Rectal smooth muscle tissue (tissue), 1 donor: Measurements from ENCODE around the gene FBP2.

Experiments
- H3K27ac ChIP-seq: one replicate; pipeline ENCODE4 v1.7.0; 2013; ENCODE audit warnings: low read depth, low read length, inconsistent platforms
- H3K27me3 ChIP-seq: one replicate; pipeline ENCODE4 v1.7.0; 2013; ENCODE audit warnings: low read length; ENCODE audit not compliant: control insufficient read depth, insufficient read depth
- H3K36me3 ChIP-seq: one replicate; pipeline ENCODE4 v1.7.0; 2013; ENCODE audit warnings: low read length; ENCODE audit not compliant: control insufficient read depth, insufficient read depth
- H3K4me1 ChIP-seq: one replicate; pipeline ENCODE4 v1.7.0; 2013; ENCODE audit warnings: low read length; ENCODE audit not compliant: control insufficient read depth, insufficient read depth
- H3K4me3 ChIP-seq: one replicate; pipeline ENCODE4 v1.7.0; 2013; ENCODE audit warnings: low read length
- H3K9ac ChIP-seq: one replicate; pipeline ENCODE4 v1.7.0; 2013; ENCODE audit warnings: low read length

The FBP2 gene

DNA sequence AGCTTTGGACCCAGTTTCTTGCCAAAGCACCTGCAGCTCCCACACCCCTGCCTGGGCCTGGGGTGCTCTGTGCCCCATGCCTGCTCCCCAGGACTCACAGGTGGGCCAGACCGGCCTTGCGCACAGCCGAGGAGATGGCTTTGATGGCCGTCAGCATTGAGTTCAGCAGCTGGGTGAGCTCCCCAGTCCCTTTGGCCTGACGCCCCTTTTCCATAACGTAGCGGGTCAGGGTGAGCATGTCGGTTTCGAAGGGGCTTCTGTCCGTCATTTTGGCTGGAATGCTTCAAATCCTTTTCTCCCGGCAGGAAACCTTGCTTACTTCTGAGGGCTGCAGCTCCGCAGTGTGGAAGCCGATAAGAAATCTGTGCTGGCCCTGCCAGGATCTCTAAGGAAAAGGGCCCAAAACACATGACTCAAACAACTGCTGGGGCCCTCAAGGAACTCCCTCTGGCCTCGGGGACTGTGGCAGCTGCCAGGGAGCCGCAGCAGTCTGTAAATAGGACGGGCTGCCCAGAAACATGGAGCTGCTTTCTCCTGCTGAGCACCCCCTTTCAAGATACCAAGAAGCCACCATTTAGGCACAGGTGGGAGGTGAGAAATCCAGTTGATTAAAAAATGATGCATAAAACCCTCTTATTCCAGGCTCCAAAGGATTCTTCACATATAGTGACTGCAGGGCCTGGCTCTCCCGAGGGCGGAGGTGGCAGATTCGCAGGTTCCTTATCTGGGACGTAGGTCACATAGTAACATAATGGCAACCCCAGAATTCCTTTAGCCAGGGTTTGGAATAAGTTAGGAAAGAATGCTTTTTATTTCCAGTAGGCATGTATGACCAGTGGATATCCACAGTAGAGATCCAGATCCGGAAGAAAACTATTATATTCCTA lies at the start of gene FBP2:
Gene FBP2, minus strand, starts transcription at position 366 of the 887 bp plus-strand sequence. Its CDS starts 98 bp downstream, at position 268.
- Histone ChIP-seq H3K9ac (no peak within 1 kb of the TSS), H3K27ac (no peak within 1 kb of the TSS), H3K36me3 (no peaks in the 10 kb centered on the region), H3K4me1 (no peaks in the 10 kb centered on the region), H3K27me3 (no peaks in the 10 kb centered on the region), H3K4me3 (no peak within 1 kb of the TSS)

GRCh38 chr9:94643176-94643575 lies 49.6 kb upstream of the FBP2 start:
- Histone ChIP-seq H3K36me3 (no peaks in the 10 kb centered on the region), H3K27ac (no peak overlapping the region), H3K4me1 (no peaks in the 10 kb centered on the region), H3K4me3 (no peak overlapping the region), H3K9ac (no peak overlapping the region), H3K27me3 (no peaks in the 10 kb centered on the region)

DNA sequence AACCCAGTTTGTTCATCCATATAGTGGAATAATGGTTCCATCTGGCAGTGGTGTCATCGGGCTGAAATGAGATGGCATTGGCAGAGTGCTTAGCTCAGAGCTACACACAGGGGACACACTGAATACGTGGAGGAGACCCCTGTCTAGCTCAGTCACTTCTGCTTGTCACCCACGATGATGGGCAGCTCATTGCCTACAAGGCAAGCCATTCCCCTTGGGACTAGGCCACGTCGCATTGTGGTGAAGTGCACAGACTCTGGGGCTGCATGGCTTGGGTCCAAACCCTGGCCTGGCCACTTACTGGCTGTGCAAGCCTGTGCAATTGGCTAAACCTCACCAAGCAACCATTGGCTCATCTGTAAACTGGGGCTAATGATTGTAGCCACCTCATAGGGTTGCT lies 48.9 kb upstream of the FBP2 start:
- Histone ChIP-seq H3K36me3 (no peaks in the 10 kb centered on the region), H3K4me3 (no peak overlapping the region), H3K9ac (no peak overlapping the region), H3K4me1 (no peaks in the 10 kb centered on the region), H3K27me3 (no peaks in the 10 kb centered on the region), H3K27ac (no peak overlapping the region)

GRCh38 chr9:94639999-94640376 lies 46.4 kb upstream of the FBP2 start:
- no peaks in the 10 kb centered on the region for H3K36me3 ChIP-seq
- no peaks in the 10 kb centered on the region for H3K27me3 ChIP-seq
- no peak overlapping the region for H3K27ac ChIP-seq
- no peak overlapping the region for H3K9ac ChIP-seq
- H3K4me3 ChIP-seq, result peak overlapping the region; percentile 73
- H3K4me1 ChIP-seq, result no peaks in the 10 kb centered on the region

DNA sequence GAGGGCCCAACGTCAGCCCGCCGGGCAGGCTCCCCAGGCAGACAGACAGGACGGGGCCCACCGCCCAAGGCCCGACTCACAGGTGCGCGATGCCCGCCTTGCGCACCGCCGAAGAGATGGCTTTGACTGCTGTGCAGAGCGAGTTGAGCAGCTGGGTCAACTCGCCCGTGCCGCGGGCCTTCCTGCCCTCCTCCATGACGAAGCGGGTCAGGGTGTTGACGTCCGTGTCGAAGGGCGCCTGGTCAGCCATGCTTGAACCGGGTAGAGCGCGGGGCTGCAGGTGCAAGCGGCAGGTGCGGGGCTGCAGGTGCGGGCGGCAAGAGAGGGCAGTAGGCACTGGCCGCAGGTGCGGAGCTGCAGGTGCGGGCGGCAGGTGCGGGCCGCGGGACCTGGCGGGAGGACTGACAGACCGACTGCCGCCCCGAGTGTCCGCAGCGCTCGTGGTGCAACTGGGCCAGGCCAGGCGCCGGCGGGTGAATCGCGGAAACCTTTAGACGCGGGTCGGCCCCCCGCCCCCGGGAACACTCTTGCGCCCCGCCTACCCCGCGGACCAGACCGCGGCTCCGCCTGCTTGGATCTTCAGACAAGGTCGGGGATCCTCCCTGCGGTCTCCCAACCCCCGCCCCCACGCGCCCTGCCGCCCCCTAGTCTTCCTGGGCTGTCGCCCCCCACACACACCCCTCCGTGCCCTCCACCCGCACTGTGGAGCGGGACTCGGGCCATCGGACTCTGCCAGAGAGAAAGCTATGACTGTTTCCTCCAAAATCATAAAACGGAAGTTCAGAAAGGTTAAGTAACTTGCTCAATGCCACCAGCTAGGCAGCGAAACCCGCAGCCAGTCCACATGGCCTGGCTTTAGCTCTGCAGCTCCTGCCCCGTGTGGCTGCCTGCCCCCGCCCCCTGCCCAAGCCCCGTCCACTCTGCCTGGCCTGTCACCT lies 45.7 kb upstream of the FBP2 start, which contains the start of gene FBP1:
Gene FBP1, minus strand, starts transcription at position 458 of the 938 bp plus-strand sequence. Its CDS starts 208 bp downstream, at position 250.
- Histone ChIP-seq H3K27ac (no peak within 1 kb of the TSS), H3K4me3 (peak within 1 kb of the TSS; percentile 73), H3K9ac (peak within 1 kb of the TSS; percentile 3), H3K36me3 (no peaks in the 10 kb centered on the region), H3K4me1 (no peaks in the 10 kb centered on the region), H3K27me3 (no peaks in the 10 kb centered on the region)

- no peaks in the 10 kb centered on the region for H3K36me3 ChIP-seq
- H3K9ac ChIP-seq, result no peak overlapping the region
- H3K4me3 ChIP-seq, result peak overlapping the region; percentile 73
- H3K27ac ChIP-seq, result no peak overlapping the region
- H3K4me1 ChIP-seq, result no peaks in the 10 kb centered on the region
- no peaks in the 10 kb centered on the region for H3K27me3 ChIP-seq
These were observed 44.9 kb upstream of the FBP2 start for GRCh38 chr9:94638335-94639060.

DNA sequence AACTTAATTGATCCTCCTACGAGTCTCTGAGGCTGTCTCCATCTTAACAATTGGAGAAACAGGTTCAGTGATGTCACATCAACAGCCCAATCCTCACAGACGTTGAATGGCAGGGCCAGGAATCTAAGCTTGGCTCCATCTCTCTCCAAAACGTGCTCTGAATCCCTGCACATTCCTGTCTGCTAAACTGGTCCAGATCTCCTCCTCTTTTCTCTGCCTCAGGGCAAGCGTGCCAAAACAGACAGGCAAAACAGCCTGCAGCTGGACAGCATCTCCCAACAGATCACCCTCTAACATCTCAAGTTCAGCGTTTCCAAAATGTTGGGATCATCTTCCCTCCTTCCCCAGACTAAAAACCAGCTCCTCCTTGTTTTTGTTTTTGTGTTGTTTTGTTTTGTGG lies 39.1 kb upstream of the FBP2 start:
- no peak overlapping the region for H3K4me3 ChIP-seq
- no peak overlapping the region for H3K9ac ChIP-seq
- no peaks in the 10 kb centered on the region for H3K27me3 ChIP-seq
- H3K4me1 ChIP-seq, result no peaks in the 10 kb centered on the region
- H3K36me3 ChIP-seq, result no peaks in the 10 kb centered on the region
- H3K27ac ChIP-seq, result no peak overlapping the region

DNA sequence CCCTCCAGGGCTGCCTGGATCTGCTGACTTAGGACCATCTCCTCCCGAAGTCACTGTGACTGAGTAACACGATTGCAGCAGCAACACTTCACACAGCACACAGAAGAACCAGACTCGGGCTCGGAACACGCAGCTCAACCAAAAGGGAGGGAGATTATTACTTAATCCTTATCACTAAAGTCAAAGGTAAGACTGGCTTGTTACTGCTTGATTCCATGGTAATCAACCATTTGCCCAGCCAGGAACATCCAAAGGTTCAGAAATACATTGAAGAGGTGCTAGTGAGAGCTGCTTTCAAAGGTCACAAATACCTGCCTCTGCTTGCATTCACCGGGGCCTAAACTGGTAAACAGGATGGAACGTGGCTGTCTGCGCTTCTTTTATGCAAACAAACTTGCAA lies 38.0 kb upstream of the FBP2 start:
- Histone ChIP-seq H3K4me1 (no peaks in the 10 kb centered on the region), H3K36me3 (no peaks in the 10 kb centered on the region), H3K27ac (no peak overlapping the region), H3K4me3 (no peak overlapping the region), H3K9ac (no peak overlapping the region), H3K27me3 (no peaks in the 10 kb centered on the region)

- H3K27me3 ChIP-seq, result no peaks in the 10 kb centered on the region
- H3K27ac ChIP-seq, result no peak overlapping the region
- no peaks in the 10 kb centered on the region for H3K36me3 ChIP-seq
- no peak overlapping the region for H3K9ac ChIP-seq
- H3K4me3 ChIP-seq, result no peak overlapping the region
- no peaks in the 10 kb centered on the region for H3K4me1 ChIP-seq
These were observed 37.2 kb upstream of the FBP2 start for GRCh38 chr9:94630833-94631232.

DNA sequence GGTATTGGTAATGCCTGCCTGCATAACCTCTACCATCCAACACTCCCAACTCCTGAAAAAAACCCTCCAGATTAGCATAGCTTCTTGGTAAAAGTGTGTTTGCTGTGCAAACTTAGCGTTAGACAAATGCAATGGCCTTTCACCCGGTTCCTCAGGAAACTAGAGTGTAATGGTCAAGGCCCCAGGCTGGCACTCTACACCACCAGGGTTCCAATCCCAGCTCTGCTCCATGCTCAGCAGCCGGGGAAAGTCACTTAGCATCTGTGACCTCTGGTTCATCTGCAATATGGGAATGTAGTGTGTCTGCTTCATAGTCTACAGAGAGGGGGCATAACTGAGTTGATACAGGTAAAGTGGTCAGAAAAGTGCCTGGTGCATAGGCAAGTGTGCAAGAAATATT lies 36.7 kb upstream of the FBP2 start:
- no peak overlapping the region for H3K4me3 ChIP-seq
- H3K27ac ChIP-seq, result no peak overlapping the region
- H3K9ac ChIP-seq, result no peak overlapping the region

DNA sequence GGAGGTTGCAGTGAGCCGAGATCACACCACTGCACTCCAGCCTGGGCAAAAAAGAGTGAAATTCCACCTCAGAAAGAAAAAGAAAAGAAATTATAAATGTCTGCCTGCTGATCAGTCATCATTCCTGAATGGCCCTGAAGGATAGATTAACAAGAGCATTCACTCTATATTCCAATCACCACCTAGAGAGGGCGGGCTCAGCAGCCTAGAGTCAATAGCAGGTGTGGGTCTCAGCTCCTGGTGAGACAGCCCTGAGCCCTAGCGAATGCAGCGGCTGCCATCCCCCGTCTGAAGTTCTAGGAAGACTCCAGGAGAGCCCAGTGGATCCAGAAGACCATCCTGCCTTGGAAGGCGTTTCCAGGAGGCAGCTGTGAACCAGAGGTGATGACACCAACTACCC lies 33.7 kb upstream of the FBP2 start:
- Histone ChIP-seq H3K9ac (no peak overlapping the region), H3K36me3 (no peaks in the 10 kb centered on the region), H3K4me3 (no peak overlapping the region), H3K27me3 (no peaks in the 10 kb centered on the region), H3K4me1 (no peaks in the 10 kb centered on the region), H3K27ac (no peak overlapping the region)

More for the DNA sequence above, 36.7 kb upstream of the FBP2 start:
- H3K36me3 ChIP-seq, result no peaks in the 10 kb centered on the region
- no peaks in the 10 kb centered on the region for H3K27me3 ChIP-seq
- H3K4me1 ChIP-seq, result no peaks in the 10 kb centered on the region

GRCh38 chr9:94625835-94626234 lies 32.2 kb upstream of the FBP2 start:
- Histone ChIP-seq H3K36me3 (no peaks in the 10 kb centered on the region), H3K4me1 (no peaks in the 10 kb centered on the region), H3K4me3 (no peak overlapping the region), H3K9ac (no peak overlapping the region), H3K27ac (no peak overlapping the region), H3K27me3 (no peaks in the 10 kb centered on the region)
